Right lobe of liver (tissue), 4 donors: ENCODE results near the gene TYR.
"Not testable (repeated sequence)": the region's sequence is repeated elsewhere in the genome, so short reads cannot be mapped to it uniquely, and the experiment has no call there.

ENCODE experiments used
- POLR2A ChIP-seq: fragments of 450-650 bp; IDR thresholded peaks from one replicate; pipeline ENCODE4 v1.6.1; 2017; ENCODE audit warnings: antibody characterized with exemption, mild to moderate bottlenecking
- TF ChIP-seq, protein P1 (sequence below), 4 donors: fragments of 200-600 bp in 3 of 4; fragments of 450-650 bp in 1 of 4; IDR thresholded peaks; one replicate each; pipeline versions ENCODE4 v1.5.1 to v1.8.0; 2016 to 2022; ENCODE audit warnings: antibody characterized with exemption in 4 of 4, mild to moderate bottlenecking in 2 of 4
- donor health status: DM: no; HTN: no; CAD: no.
- donor health status: DM: no; HTN: no; CAD: no.
- donor health status: DM: no; HTN: yes; CAD: no.

DNA sequence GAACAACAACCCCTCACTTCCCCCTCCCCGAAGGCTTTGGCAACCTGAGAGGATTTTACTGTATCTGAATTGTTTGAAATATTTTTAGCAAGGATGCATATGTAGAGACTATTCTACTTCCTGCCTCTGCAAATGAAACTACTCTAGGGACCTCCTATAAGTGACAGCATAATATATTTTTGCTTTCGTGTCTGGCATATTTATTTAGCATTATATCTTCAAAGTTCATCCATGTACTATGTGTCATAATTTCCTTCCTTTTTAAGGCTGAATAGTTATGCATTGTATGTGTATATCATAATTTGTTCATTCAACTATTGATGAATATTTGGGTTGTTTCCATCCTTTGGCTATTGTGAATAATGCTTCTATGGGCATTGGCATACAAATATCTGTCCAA, 160.4 kb downstream of the TYR start:
- TF ChIP-seq POLR2A, result not testable (repeated sequence)
- TF ChIP-seq, protein P1, sequence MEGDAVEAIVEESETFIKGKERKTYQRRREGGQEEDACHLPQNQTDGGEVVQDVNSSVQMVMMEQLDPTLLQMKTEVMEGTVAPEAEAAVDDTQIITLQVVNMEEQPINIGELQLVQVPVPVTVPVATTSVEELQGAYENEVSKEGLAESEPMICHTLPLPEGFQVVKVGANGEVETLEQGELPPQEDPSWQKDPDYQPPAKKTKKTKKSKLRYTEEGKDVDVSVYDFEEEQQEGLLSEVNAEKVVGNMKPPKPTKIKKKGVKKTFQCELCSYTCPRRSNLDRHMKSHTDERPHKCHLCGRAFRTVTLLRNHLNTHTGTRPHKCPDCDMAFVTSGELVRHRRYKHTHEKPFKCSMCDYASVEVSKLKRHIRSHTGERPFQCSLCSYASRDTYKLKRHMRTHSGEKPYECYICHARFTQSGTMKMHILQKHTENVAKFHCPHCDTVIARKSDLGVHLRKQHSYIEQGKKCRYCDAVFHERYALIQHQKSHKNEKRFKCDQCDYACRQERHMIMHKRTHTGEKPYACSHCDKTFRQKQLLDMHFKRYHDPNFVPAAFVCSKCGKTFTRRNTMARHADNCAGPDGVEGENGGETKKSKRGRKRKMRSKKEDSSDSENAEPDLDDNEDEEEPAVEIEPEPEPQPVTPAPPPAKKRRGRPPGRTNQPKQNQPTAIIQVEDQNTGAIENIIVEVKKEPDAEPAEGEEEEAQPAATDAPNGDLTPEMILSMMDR (IDR thresholded peaks at IDR 0.05), result not testable (repeated sequence)
